Measurements from ENCODE around the gene HMGCR.
"Not testable (repeated sequence)": the region's sequence is repeated elsewhere in the genome, so short reads cannot be mapped to it uniquely, and the experiment has no call there.

HMGCR gene

DNA sequence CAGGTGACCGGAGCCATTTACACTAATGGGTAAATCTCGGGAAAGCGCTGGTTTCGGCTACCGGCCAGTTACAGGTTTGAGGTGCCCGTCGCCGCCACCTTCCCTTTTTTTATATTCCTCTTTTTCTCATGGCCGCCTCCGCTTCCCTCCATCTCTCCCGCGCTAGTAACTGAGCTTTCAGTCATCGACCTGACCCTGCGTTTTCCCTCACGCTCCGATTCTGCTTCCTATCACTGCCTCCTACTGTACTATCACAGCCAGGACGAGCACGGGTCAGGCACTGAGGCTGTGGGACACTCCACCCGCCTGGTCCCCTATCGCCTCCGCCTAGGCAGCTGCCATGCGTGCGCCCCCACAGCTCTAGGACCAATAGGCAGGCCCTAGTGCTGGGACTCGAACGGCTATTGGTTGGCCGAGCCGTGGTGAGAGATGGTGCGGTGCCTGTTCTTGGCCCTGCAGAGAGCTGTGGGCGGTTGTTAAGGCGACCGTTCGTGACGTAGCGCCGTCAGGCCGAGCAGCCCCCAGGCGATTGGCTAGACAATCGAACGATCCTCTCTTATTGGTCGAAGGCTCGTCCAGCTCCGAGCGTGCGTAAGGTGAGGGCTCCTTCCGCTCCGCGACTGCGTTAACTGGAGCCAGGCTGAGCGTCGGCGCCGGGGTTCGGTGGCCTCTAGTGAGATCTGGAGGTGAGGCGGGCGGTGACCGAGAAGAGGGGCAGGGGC lies at the start of gene HMGCR:
TSS of gene HMGCR (plus strand) at position 606 of the 722 bp plus-strand sequence. CDS start 5,386 bp downstream, outside the sequence.
- DNase-seq, result peak; percentile 89

DNA sequence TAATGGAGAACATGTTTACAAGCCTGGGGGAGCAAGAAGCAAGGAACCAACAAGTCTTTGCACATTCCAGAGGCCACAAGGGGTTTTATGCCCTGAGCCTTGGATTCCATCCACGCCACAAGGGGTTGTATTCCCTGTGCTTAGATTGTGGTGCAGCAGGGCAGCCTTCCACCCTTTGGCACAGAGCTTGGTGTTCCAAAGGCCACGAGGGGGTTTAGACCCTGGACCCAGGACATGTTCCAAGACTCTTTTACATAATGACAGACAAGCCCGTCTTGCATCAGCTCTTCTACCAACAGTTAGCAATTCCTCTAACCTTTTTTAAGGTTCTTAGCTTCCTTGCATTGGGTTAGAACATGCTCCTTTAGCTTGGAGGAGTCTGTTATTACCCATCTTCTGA lies 45.2 kb upstream of the HMGCR start:
- not testable (repeated sequence) for DNase-seq

DNA sequence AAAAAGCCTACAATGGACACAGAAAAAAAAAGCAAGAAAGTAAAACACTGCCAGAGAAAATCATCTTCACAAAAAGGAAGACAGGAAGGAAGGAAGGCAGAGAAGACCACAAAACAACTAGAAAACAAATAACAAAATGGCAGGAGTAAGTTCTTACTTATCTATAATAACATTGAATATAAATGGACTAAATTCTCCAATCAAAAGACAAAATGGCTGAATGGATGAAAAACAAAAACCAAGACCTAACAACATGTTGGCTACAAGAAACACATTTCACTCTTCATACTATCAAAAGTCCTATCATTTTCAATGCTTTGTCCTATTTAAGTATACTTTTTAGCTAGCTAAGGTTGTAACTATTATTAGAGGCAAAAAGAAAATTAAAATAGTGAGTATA lies 36.9 kb upstream of the HMGCR start:
- DNase-seq, result no peak

- DNase-seq, result no peak
Observed at GRCh38 chr5:75303419-75303818, 33.6 kb upstream of the HMGCR start.

GRCh38 chr5:75304486-75304885 lies 32.5 kb upstream of the HMGCR start:
- DNase-seq, result not testable (repeated sequence)

- no peak for DNase-seq
Observed at GRCh38 chr5:75306746-75307145, 30.3 kb upstream of the HMGCR start.

- no peak for DNase-seq
Observed at GRCh38 chr5:75310212-75310611, 26.8 kb upstream of the HMGCR start.

- peak; percentile 10 for DNase-seq
Observed at GRCh38 chr5:75319148-75319547, 17.9 kb upstream of the HMGCR start.

DNA sequence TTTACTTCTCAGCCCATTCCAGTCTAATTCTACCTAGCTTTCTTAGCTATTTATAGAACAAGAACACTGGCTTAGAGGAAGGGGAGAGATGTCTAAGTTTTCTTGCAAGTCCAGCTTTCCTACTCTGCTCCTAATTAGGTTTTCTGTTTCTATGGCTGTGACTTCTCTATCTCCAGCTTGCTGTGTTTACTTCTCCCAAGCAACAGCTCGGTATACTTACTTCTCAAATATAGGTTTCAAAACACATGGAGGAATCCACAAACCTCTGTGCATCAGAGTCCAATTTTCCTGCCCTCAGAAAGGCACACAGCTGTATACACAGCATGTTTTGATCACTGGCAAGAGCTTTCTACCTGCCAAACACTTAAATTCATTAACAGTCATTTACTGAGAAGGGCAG lies 17.4 kb upstream of the HMGCR start:
- DNase-seq, result no peak

- DNase-seq, result peak; percentile 71
Observed at GRCh38 chr5:75320371-75320770, 16.6 kb upstream of the HMGCR start.

DNA sequence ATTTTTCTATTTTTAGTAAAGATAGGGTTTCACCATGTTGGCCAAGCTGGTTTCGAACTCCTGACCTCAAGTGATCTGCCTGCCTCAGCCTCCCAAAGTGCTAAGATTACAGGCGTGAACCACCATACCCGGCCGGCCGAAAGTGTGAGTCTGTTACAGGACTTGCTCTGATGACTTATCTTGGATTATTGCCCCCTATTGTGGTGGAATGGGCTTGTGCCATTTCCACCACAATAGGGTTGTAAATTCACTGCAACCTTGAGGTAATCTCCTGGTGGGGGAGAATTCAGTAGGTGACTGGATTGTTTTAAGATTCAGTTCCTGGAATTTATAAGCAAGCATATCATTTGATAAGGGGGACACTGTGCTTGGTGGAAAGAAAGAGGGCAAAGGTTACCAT lies 15.0 kb upstream of the HMGCR start:
- DNase-seq, result no peak

DNA sequence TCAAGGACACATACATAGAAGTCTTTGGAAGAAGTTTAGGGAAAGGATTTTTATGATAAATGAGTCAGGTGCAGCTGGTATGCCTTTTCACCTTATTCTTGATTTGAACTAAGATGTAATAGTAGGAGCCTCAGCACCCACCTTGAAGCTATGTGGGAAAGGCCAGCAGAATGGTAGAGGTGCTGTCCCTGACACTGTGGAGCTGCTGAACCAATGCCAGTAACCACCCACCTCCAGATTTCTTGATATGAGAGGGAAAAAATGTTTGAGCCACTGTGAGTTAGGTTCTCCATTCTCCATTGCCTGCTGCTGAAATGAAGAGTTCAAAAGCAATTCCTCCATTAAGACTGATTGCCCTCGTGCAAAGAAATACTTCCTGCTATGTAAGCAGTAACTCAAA lies 12.2 kb upstream of the HMGCR start:
- no peak for DNase-seq

DNA sequence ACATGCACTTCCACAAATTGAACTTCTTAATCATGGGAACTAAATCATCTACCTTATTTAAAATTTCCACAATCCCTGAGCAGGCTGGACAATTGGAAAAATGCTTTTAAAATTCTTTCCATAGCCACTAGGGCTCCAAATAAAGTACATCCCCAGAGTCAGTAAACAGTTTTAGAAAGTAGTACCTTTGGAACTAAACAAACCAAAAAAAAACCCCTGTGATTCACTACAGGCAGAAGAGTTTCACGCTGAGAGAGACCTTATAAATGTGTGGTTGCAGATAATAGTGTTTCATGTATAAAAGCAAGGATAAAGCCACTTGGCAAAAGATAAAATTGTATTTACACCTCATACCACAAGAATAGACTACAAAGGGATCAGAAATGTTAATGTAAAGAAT lies 11.8 kb upstream of the HMGCR start:
- DNase-seq, result no peak

- DNase-seq, result no peak
Observed at GRCh38 chr5:75330404-75330803, 6.6 kb upstream of the HMGCR start.

GRCh38 chr5:75331095-75332090 lies 5.6 kb upstream of the HMGCR start:
- no peak for DNase-seq

DNA sequence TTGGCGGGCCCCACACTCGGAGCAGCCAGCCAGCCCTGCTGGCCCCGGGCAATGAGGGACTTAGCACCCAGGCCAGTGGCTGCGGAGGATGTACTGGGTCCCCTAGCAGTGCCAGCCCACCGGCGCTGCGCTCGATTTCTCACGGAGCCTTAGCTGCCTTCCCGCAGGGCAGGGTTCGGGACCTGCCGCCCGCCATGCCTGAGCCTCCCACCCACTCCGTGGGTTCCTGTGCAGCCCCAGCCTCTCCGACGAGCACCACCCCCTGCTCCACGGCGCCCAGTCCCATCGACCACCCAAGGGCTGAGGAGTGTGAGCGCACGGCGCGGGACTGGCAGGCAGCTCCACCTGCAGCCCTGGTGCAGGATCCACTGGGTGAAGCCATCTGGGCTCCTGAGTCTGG lies 3.3 kb upstream of the HMGCR start:
- not testable (repeated sequence) for DNase-seq

DNA sequence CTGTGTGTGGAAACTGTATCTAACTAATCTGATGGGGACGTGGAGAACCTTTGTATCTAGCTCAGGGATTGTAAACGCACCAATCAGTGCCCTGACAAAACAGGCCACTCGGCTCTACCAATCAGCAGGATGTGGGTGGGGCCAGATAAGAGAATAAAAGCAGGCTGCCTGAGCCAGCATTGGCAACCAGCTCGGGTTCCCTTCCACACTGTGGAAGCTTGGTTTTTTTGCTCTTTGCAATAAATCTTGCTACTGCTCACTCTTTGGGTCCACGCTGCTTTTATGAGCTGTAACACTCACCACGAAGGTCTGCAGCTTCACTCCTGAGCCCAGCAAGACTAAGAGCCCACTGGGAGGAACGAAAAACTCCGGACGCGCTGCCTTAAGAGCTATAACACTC lies 2.6 kb upstream of the HMGCR start:
- not testable (repeated sequence) for DNase-seq

DNA sequence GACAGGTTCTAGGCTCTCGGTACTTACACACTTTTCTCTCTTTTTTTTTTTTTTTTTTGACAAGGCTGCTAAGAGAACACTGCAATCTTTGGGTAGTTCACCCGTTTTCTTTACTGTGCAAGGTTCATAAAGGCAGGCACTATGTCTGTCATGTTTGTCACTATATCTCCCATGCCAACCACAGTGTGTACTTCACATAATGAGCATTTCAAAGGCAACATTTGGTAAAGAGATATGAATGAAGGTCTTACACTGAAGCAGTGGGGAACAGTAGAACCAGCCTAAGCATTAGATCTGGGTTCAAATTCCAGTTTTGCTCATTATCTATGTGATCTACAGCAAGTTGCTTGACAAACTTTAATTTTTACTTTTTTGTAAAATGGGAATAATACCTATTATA lies 1.5 kb upstream of the HMGCR start:
- DNase-seq, result no peak

DNA sequence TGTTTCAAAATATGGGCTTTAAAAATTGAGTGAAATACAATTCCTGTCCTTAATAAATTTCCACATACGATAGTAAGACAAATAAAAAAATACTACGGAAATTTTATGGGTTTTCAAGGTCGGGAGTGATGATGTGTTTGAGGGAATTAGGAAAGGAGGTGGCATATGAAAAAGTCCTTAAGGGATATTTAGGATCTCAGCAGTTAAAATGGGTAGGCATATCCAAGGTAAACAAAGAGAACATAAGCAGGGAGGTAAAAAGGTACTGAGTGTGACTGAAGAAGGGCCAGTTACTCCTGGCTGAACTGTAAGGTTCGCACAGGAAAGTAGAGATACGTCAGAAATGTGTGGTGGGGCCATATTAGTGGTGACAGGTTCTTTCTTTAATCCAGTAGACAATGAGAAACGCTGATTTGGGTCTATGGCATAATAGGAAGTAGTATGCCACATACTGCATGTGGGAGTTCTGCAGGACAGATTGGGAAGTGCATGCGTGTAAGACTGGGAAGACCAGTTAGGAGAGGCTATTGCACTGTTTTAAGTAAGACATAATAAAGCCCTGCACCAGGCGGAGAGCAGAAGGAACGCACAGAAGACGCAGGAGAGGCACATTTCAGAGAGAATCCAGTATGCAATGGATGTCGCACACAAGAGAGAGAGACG lies 937 bp upstream of the HMGCR start:
- no peak for DNase-seq

GRCh38 chr5:75337366-75338021 lies 474 bp downstream of the HMGCR start:
- no peak for DNase-seq

DNA sequence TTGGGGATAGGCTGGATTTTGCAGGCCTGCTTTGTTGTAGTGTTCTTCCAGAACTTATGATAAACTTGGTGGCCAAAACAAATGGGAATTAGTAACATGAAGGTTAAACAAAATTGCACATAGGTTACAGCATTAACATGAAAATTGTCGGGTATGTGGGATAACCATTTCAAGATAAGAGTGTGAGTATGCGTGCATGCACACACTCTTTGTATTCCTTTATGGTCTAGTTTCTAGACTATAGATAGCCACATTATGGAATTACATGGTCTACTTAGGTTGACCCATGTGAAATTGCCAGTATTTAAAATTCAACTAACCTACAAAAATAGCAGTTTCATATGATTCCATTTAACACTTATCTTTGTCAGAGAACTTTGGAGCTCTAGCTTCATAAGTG lies 1.4 kb downstream of the HMGCR start:
- no peak for DNase-seq

GRCh38 chr5:75340714-75341478 lies 3.9 kb downstream of the HMGCR start:
- DNase-seq, result no peak
